Stimulated activated CD4-positive, alpha-beta T cell treated with anti-CD3 and anti-CD28 coated beads, Interleukin-2, amount 100 ng/mL, for 24 hours (primary cell): ENCODE data around the gene IL20.
A peak's percentile ranks its signal among the peaks of the same experiment; 100 is the strongest.

ENCODE experiments used
- DNase-seq, 2 donors: peaks; one replicate each; pipeline ENCODE4 v3.0.0-alpha.2; 2020

Gene IL20

GRCh38 chr1:206882555-206882954, 17.1 kb downstream of the IL20 start:
- DNase-seq: no peak

GRCh38 chr1:206883160-206883559, 17.7 kb downstream of the IL20 start:
- no peak for DNase-seq

GRCh38 chr1:206883876-206884275, 18.5 kb downstream of the IL20 start:
- no peak for DNase-seq

- no peak for DNase-seq
These were observed 20.1 kb downstream of the IL20 start for GRCh38 chr1:206885341-206886060.

- no peak for DNase-seq
These were observed 21.4 kb downstream of the IL20 start for GRCh38 chr1:206886831-206887230.

- no peak for DNase-seq
These were observed 22.3 kb downstream of the IL20 start for GRCh38 chr1:206887701-206888100.

GRCh38 chr1:206890125-206891060, 25.0 kb downstream of the IL20 start:
- peak in 1 of 2 donors; percentile 31 for DNase-seq

- no peak for DNase-seq
These were observed 26.0 kb downstream of the IL20 start for GRCh38 chr1:206891412-206891811.

- no peak for DNase-seq
These were observed 27.0 kb downstream of the IL20 start for GRCh38 chr1:206892351-206892984.

GRCh38 chr1:206893380-206893779, 28.0 kb downstream of the IL20 start:
- DNase-seq: no peak

GRCh38 chr1:206895325-206895724, 29.9 kb downstream of the IL20 start:
- DNase-seq: no peak

GRCh38 chr1:206895837-206896242, 30.4 kb downstream of the IL20 start:
- DNase-seq: no peak

GRCh38 chr1:206896261-206896660, 30.8 kb downstream of the IL20 start:
- no peak for DNase-seq

GRCh38 chr1:206897175-206897574, 31.8 kb downstream of the IL20 start, which contains the start of gene IL24:
IL24 (plus strand) TSS chr1:206897443; CDS start chr1:206897833, 390 bp downstream.
- peak; percentile 72 to 73 for DNase-seq

- DNase-seq: no peak
These were observed 32.9 kb downstream of the IL20 start for GRCh38 chr1:206898089-206898914.

- no peak for DNase-seq
These were observed 33.5 kb downstream of the IL20 start for GRCh38 chr1:206898915-206899431.

- DNase-seq: no peak
These were observed 34.3 kb downstream of the IL20 start for GRCh38 chr1:206899717-206900116.

GRCh38 chr1:206900149-206900548, 34.7 kb downstream of the IL20 start:
- no peak for DNase-seq

- DNase-seq: no peak
These were observed 36.5 kb downstream of the IL20 start for GRCh38 chr1:206901944-206902343.

GRCh38 chr1:206902702-206903101, 37.3 kb downstream of the IL20 start:
- DNase-seq: no peak

- no peak for DNase-seq
These were observed 38.3 kb downstream of the IL20 start for GRCh38 chr1:206903687-206904086.
